Activated CD4-positive, alpha-beta T cell treated with anti-CD3 and anti-CD28 coated beads, Interleukin-10, Interleukin-2, amounts not matched to agents 100 ng/mL and 50 ng/mL, durations not matched to agents 16 hours and 8 hours (primary cell): Measurements from ENCODE around the gene ZCCHC17.
A peak's percentile ranks its signal among the peaks of the same experiment; 100 is the strongest.
"Not testable (repeated sequence)": the region's sequence is repeated elsewhere in the genome, so short reads cannot be mapped to it uniquely, and the experiment has no call there.

Experiments
- DNase-seq: peaks from one replicate; pipeline ENCODE4 v3.0.0-alpha.2; 2020

The ZCCHC17 gene

GRCh38 chr1:31371121-31371959 is 74.5 kb downstream of the ZCCHC17 start:
- DNase-seq = no peak

GRCh38 chr1:31372051-31372450 is 75.2 kb downstream of the ZCCHC17 start:
- DNase-seq = no peak

- no peak for DNase-seq
Measured at GRCh38 chr1:31372751-31373055, 75.9 kb downstream of the ZCCHC17 start.

GRCh38 chr1:31373056-31373896 is 76.4 kb downstream of the ZCCHC17 start, which contains the start of gene FABP3:
TSS of gene FABP3 (minus strand) at chr1:31373076. CDS start at chr1:31373014, 62 bp downstream.
- peak; percentile 14 for DNase-seq

- DNase-seq = no peak
Measured at GRCh38 chr1:31373897-31374486, 77.2 kb downstream of the ZCCHC17 start.

GRCh38 chr1:31374511-31375196 is 77.8 kb downstream of the ZCCHC17 start:
- no peak for DNase-seq

- DNase-seq = no peak
Measured at GRCh38 chr1:31376375-31377134, 79.7 kb downstream of the ZCCHC17 start.

- DNase-seq = no peak
Measured at GRCh38 chr1:31377364-31377863, 80.6 kb downstream of the ZCCHC17 start.

- no peak for DNase-seq
Measured at GRCh38 chr1:31378001-31378400, 81.2 kb downstream of the ZCCHC17 start.

- no peak for DNase-seq
Measured at GRCh38 chr1:31380181-31380580, 83.3 kb downstream of the ZCCHC17 start.

GRCh38 chr1:31381394-31382294 is 84.8 kb downstream of the ZCCHC17 start:
- DNase-seq = no peak

GRCh38 chr1:31382379-31382989 is 85.7 kb downstream of the ZCCHC17 start:
- no peak for DNase-seq

GRCh38 chr1:31383967-31384366 is 87.1 kb downstream of the ZCCHC17 start:
- DNase-seq = no peak

GRCh38 chr1:31386576-31387243 is 89.9 kb downstream of the ZCCHC17 start:
- DNase-seq = not testable (repeated sequence)

- no peak for DNase-seq
Measured at GRCh38 chr1:31387612-31388011, 90.8 kb downstream of the ZCCHC17 start.

- no peak for DNase-seq
Measured at GRCh38 chr1:31389616-31390015, 92.8 kb downstream of the ZCCHC17 start.

- DNase-seq = no peak
Measured at GRCh38 chr1:31390071-31390470, 93.2 kb downstream of the ZCCHC17 start.

GRCh38 chr1:31393463-31393862 is 96.6 kb downstream of the ZCCHC17 start:
- DNase-seq = no peak

GRCh38 chr1:31394584-31395193 is 97.9 kb downstream of the ZCCHC17 start:
- DNase-seq = peak; percentile 84
